Left lung (tissue), 10 donors: Measurements from ENCODE around the gene SHANK1. TPM values are rescaled to one million over a fixed set of nuclear protein-coding genes. Genes with fewer than 3 reads are reported as not detected.

Experiments used
- ATAC-seq: fragments of 200-7000 bp; cut with Tn5 transposase; one replicate; pipeline ENCODE4 v1.9.1; 2020; ENCODE audit warnings: moderate library complexity
- DNase-seq, 4 donors: peaks; one replicate each; pipeline ENCODE4 v3.0.0-alpha.2; 2013 to 2020
- H3K27ac ChIP-seq, 2 donors: fragments of 200-600 bp; sonication (generic) in 1 of 2; one replicate each; pipeline versions ENCODE4 v1.5.0 to v1.8.0; 2020 to 2021
- H3K27me3 ChIP-seq, 2 donors: fragments of 200-600 bp; sonication (generic) in 1 of 2; one replicate each; pipeline versions ENCODE4 v1.5.0 to v1.8.0; 2020 to 2021
- H3K36me3 ChIP-seq, 2 donors: fragments of 200-600 bp; sonication (generic) in 1 of 2; one replicate each; pipeline versions ENCODE4 v1.5.0 to v1.8.0; 2020 to 2021
- H3K4me1 ChIP-seq, 2 donors: fragments of 200-600 bp; one replicate each; pipeline ENCODE4 v1.8.0; 2021
- H3K4me3 ChIP-seq, 2 donors: fragments of 200-600 bp; sonication (generic) in 1 of 2; one replicate each; pipeline versions ENCODE4 v1.5.0 to v1.8.0; 2020 to 2021; ENCODE audit warnings: mild to moderate bottlenecking in 1 of 2
- H3K9me3 ChIP-seq, 2 donors: fragments of 200-600 bp; sonication (generic) in 1 of 2; one replicate each; pipeline versions ENCODE4 v1.5.0 to v1.8.0; 2020 to 2021
- CTCF ChIP-seq, 2 donors: fragments of 200-600 bp; sonication (generic) in 1 of 2; IDR thresholded peaks; one replicate each; pipeline versions ENCODE4 v1.5.0 to v1.8.0; 2021; ENCODE audit warnings: antibody characterized with exemption in 2 of 2
- intact Hi-C, 2 donors: fragments of 100-400 bp; cut with DNase I; formaldehyde crosslinking; loops; one replicate each; pipeline versions ENCODE4 v1.11.2 to v1.14.2; 2022
- polyA plus RNA-seq, 6 donors: library from polyadenylated mRNA; unstranded; fragments of 120-200 nt; gene quantifications; one replicate each; pipeline ENCODE4 v1.2.1, GENCODE V29; 2013; ENCODE audit not compliant: insufficient read length in 6 of 6
- total RNA-seq, 2 donors: library from RNA; stranded (reverse); fragmentation: NEBNext Ultra II Directional; extraction: Animal tissue kit (Norgen Biotek cat#: 25700); gene quantifications; one replicate each; pipeline ENCODE4 v1.2.1, GENCODE V29; 2021
- donor health status: DM: no; HTN: yes; CAD: no.
- donor health status: DM: no; HTN: no; CAD: no.

Gene SHANK1
- total and polyA plus RNA-seq, 8 donors = 0.21 to 7.5 (median 4.9) TPM

- no peak for TF ChIP-seq CTCF (IDR thresholded peaks at IDR 0.05)
- H3K27me3 ChIP-seq = peaks cover 6 to 82% of the 10 kb centered on the region in 2 donors
- intact Hi-C loops = no loop called here
Observed at GRCh38 chr19:50725218-50725910, 5.8 kb upstream of the SHANK1 start.

DNA sequence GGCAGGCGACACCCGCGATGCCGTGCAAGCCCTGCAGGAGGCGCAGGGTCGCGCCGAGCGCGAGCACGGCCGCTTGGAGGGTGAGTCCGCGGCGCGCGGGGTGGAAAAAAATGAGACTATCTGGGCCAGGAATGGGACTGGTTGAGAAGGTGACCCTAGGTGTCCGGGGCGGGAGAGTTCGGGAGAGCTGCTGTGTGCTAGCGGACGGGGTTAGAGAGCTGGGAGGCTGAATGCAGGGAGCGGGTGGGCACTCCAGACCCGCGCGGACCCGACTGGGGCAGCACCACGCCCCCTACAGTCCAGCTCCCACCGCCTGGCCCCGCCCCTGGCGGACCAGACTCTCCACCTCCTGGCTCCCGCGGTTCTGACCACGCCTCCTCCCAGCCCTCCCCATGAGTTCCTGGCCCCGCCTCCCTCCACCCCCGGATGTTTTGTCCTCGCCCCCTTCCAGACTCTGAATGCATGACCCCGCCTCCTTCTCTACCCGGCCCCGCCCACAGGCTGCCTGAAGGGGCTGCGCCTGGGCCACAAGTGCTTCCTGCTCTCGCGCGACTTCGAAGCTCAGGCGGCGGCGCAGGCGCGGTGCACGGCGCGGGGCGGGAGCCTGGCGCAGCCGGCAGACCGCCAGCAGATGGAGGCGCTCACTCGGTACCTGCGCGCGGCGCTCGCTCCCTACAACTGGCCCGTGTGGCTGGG lies 5.1 kb upstream of the SHANK1 start:
- intact Hi-C loops = no loop called here
- H3K4me1 ChIP-seq = peaks cover 8 to 23% of the 10 kb centered on the region in 2 donors

More at GRCh38 chr19:50725218-50725910, 5.8 kb upstream of the SHANK1 start:
- no peak for ATAC-seq
- Histone ChIP-seq H3K27ac (peak overlapping the region in 1 of 2 donors; percentile 61), H3K4me1 (peaks cover 8 to 23% of the 10 kb centered on the region in 2 donors), H3K9me3 (no peaks in the 10 kb centered on the region), H3K36me3 (no peaks in the 10 kb centered on the region), H3K4me3 (peak overlapping the region; percentile 42 to 58)
- no peak for DNase-seq

GRCh38 chr19:50723735-50724521 lies 4.3 kb upstream of the SHANK1 start:
- peak in 1 of 2 donors; percentile 60 for TF ChIP-seq CTCF (IDR thresholded peaks at IDR 0.05)
- no peaks in the 10 kb centered on the region for H3K9me3 ChIP-seq
- peak overlapping the region; percentile 41 to 69 for H3K27ac ChIP-seq
- H3K4me1 ChIP-seq = peaks cover 8 to 30% of the 10 kb centered on the region in 2 donors
- H3K27me3 ChIP-seq = peaks cover 6 to 96% of the 10 kb centered on the region in 2 donors
- DNase-seq (no peak), ATAC-seq (no peak)
- H3K4me3 ChIP-seq = peak overlapping the region; percentile 44 to 58
- no peaks in the 10 kb centered on the region for H3K36me3 ChIP-seq
- intact Hi-C loops = no loop called here

More for the DNA sequence above, 5.1 kb upstream of the SHANK1 start:
- H3K27me3 ChIP-seq = peaks cover 6 to 89% of the 10 kb centered on the region in 2 donors
- peak overlapping the region; percentile 19 to 61 for H3K27ac ChIP-seq
- peak; percentile 97 for ATAC-seq
- H3K4me3 ChIP-seq = peak overlapping the region; percentile 44 to 58
- TF ChIP-seq CTCF (IDR thresholded peaks at IDR 0.05) = peak in 1 of 2 donors; percentile 61
- H3K9me3 ChIP-seq = no peaks in the 10 kb centered on the region
- no peaks in the 10 kb centered on the region for H3K36me3 ChIP-seq
- DNase-seq = peak; percentile 98 to 100 (median 99)

DNA sequence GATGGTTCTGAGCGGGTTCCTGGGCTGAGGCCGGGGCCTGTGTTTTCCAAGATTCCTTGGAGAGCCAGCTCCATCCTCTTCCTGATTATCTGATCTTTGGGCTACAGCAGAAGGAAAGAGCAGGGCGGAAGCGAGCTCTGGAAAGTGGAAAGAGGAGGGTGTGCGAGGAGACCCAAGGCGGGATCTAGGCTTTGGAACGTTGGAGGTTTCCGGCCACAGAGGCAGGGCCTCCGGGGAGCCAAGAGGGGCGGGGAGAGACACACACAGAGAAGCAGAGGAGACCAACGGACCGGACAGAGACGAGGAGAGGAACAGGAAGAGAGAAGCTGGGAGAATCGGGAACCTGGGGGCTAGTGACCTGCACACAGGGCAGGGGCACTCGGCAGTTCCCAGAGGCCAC lies 3.5 kb upstream of the SHANK1 start, which contains the start of gene CLEC11A:
TSS of gene CLEC11A (plus strand) at position 296 of the 400 bp plus-strand sequence. CDS start 162 bp downstream, outside the sequence.
- peaks cover 9 to 98% of the 10 kb centered on the region in 2 donors for H3K27me3 ChIP-seq
- TF ChIP-seq CTCF (IDR thresholded peaks at IDR 0.05) = no peak
- peak within 1 kb of the TSS; percentile 41 to 69 for H3K27ac ChIP-seq
- DNase-seq (peak in 3 of 4 donors; percentile 50 to 89 (median 76)), ATAC-seq (peak; percentile 4)
- no peaks in the 10 kb centered on the region for H3K36me3 ChIP-seq
- peak within 1 kb of the TSS; percentile 44 to 58 for H3K4me3 ChIP-seq
- H3K9me3 ChIP-seq = no peaks in the 10 kb centered on the region
- H3K4me1 ChIP-seq = peaks cover 8 to 31% of the 10 kb centered on the region in 2 donors
- intact Hi-C loops = no loop called here
